Measurements from ENCODE around the gene UMPS.

UMPS gene

DNA sequence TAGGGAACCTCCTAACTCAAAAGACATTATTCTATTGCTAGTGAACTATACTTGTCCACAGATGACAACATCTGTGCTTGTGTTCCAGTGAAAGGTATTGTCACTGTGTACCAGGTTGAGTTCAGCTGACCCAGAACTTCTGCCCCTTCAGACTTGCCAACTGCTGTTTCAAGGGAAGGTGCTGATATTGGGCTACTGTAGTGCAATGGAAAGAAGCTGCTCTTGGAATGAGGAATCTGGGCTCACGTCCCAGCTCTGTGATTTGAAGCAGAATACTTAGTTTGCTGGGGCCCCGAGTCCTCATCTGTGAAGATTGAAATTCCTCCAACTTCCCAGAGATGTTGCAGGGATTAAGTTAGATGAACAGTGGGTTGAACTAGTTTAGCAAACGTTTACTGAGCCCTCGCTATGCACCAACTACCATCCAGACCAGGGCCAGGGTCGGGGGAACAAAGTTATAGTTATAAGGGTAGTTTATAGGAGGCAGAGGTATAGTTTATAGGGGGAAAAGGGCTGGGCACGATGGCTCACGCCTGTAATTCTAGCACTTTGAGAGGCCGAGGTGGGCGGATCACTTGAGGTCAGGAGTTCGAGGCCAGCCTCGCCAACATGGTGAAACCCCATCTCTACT is 15.9 kb upstream of the UMPS start:
- CTCF ChIA-PET = interaction anchor here (0.6 kb wide), 1 partner anchor 13 kb away, joined by 11 read pairs; no protein-coding TSS in a partner anchor
- POLR2A ChIA-PET = no interaction called here
- no peak for DNase-seq (ENCODE audit: extremely low spot score)
- TF ChIP-seq ARNT (IDR thresholded peaks at IDR 0.05) (no peak), SP1 (IDR thresholded peaks at IDR 0.05) (no peak), FOXM1 (IDR thresholded peaks at IDR 0.05; ENCODE audit: borderline replicate concordance) (no peak), ELF4 (IDR thresholded peaks at IDR 0.05) (no peak), TARDBP (IDR thresholded peaks at IDR 0.05) (no peak), FOXK2 (IDR thresholded peaks at IDR 0.05) (no peak), BHLHE40 (IDR thresholded peaks at IDR 0.05; ENCODE audit: borderline replicate concordance) (no peak), LEF1 (IDR thresholded peaks at IDR 0.05; ENCODE audit: borderline replicate concordance) (no peak), SUZ12 (IDR thresholded peaks at IDR 0.05) (no peak), HDGF (IDR thresholded peaks at IDR 0.05; ENCODE audit: borderline replicate concordance) (no peak), ZNF384 (IDR thresholded peaks at IDR 0.05) (no peak), FOXA1 (IDR thresholded peaks at IDR 0.05) (no peak), NFRKB (IDR thresholded peaks at IDR 0.05) (no peak), L3MBTL2 (conservative IDR thresholded peaks at IDR 0.05) (no peak), CTBP1 (IDR thresholded peaks at IDR 0.05; ENCODE audit: borderline replicate concordance) (no peak)
- TF ChIP-seq, protein P1, sequence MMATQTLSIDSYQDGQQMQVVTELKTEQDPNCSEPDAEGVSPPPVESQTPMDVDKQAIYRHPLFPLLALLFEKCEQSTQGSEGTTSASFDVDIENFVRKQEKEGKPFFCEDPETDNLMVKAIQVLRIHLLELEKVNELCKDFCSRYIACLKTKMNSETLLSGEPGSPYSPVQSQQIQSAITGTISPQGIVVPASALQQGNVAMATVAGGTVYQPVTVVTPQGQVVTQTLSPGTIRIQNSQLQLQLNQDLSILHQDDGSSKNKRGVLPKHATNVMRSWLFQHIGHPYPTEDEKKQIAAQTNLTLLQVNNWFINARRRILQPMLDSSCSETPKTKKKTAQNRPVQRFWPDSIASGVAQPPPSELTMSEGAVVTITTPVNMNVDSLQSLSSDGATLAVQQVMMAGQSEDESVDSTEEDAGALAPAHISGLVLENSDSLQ (IDR thresholded peaks at IDR 0.05) = no peak

DNA sequence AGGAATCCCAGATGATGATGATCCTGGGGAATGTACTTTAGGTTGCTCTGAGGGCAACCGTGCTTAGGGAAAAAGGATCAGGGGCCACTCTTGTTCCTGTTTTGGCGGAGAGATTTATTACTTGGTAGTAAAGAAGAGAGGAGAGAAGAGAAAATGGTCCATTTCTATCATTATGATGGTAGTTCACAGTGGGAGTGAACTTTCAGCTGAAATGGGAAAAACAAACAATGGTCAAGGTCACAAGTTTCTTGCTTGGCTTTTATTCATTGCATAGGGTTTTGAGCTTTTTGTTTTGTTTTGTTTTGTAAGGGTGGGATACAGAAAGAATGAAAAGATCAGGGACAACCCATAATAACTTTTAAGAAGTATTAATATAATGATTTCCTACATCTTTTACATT is 7.7 kb upstream of the UMPS start:
- DNase-seq (ENCODE audit: extremely low spot score) = no peak
- CTCF ChIA-PET = no interaction called here
- POLR2A ChIA-PET = no interaction called here
- TF ChIP-seq FOXK2 (IDR thresholded peaks at IDR 0.05) = no peak
- TF ChIP-seq SP1 (IDR thresholded peaks at IDR 0.05) = no peak
- TF ChIP-seq BHLHE40 (IDR thresholded peaks at IDR 0.05; ENCODE audit: borderline replicate concordance) = no peak
- TF ChIP-seq LEF1 (IDR thresholded peaks at IDR 0.05; ENCODE audit: borderline replicate concordance) = no peak
- TF ChIP-seq ARNT (IDR thresholded peaks at IDR 0.05) = no peak
- no peak for TF ChIP-seq FOXM1 (IDR thresholded peaks at IDR 0.05; ENCODE audit: borderline replicate concordance)
- no peak for TF ChIP-seq L3MBTL2 (conservative IDR thresholded peaks at IDR 0.05)
- no peak for TF ChIP-seq NFRKB (IDR thresholded peaks at IDR 0.05)
- TF ChIP-seq FOXA1 (IDR thresholded peaks at IDR 0.05) = no peak
- no peak for TF ChIP-seq TARDBP (IDR thresholded peaks at IDR 0.05)
- TF ChIP-seq, protein P1 (IDR thresholded peaks at IDR 0.05) = no peak
- TF ChIP-seq ZNF384 (IDR thresholded peaks at IDR 0.05) = no peak
- no peak for TF ChIP-seq CTBP1 (IDR thresholded peaks at IDR 0.05; ENCODE audit: borderline replicate concordance)
- TF ChIP-seq ELF4 (IDR thresholded peaks at IDR 0.05) = no peak
- no peak for TF ChIP-seq SUZ12 (IDR thresholded peaks at IDR 0.05)
- no peak for TF ChIP-seq HDGF (IDR thresholded peaks at IDR 0.05; ENCODE audit: borderline replicate concordance)

DNA sequence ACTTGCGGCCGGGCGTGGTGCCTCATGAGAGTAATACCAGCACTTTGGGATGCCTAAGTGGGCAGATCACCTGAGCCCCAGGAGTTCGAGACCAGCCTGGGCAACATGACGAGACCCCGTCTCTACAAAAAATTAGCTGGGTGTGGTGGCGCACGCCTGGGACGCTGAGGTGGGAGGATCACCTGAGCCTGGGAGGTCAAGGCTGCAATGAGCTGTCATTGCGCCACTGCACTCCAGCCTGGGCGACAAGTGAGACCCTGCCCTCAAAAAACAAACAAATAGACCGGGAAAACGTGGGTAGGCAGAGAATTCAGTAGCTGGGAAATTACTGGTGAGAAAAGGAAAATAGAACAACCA is 667 bp downstream of the UMPS start:
- POLR2A ChIA-PET = interaction anchor here (1.1 to 2.3 kb wide), 3 partner anchors 8 to 29 kb away, joined by 3 to 10 read pairs (median 3); no protein-coding TSS in a partner anchor
- DNase-seq (ENCODE audit: extremely low spot score) = no peak
- CTCF ChIA-PET = no interaction called here
- no peak for TF ChIP-seq CTBP1 (IDR thresholded peaks at IDR 0.05; ENCODE audit: borderline replicate concordance)
- TF ChIP-seq, protein P1 (IDR thresholded peaks at IDR 0.05) = no peak
- TF ChIP-seq TARDBP (IDR thresholded peaks at IDR 0.05) = no peak
- TF ChIP-seq ELF4 (IDR thresholded peaks at IDR 0.05) = no peak
- TF ChIP-seq ARNT (IDR thresholded peaks at IDR 0.05) = no peak
- no peak for TF ChIP-seq FOXA1 (IDR thresholded peaks at IDR 0.05)
- no peak for TF ChIP-seq BHLHE40 (IDR thresholded peaks at IDR 0.05; ENCODE audit: borderline replicate concordance)
- no peak for TF ChIP-seq HDGF (IDR thresholded peaks at IDR 0.05; ENCODE audit: borderline replicate concordance)
- no peak for TF ChIP-seq SUZ12 (IDR thresholded peaks at IDR 0.05)
- TF ChIP-seq L3MBTL2 (conservative IDR thresholded peaks at IDR 0.05) = no peak
- no peak for TF ChIP-seq LEF1 (IDR thresholded peaks at IDR 0.05; ENCODE audit: borderline replicate concordance)
- no peak for TF ChIP-seq FOXM1 (IDR thresholded peaks at IDR 0.05; ENCODE audit: borderline replicate concordance)
- TF ChIP-seq FOXK2 (IDR thresholded peaks at IDR 0.05) = no peak
- no peak for TF ChIP-seq NFRKB (IDR thresholded peaks at IDR 0.05)
- no peak for TF ChIP-seq ZNF384 (IDR thresholded peaks at IDR 0.05)
- TF ChIP-seq SP1 (IDR thresholded peaks at IDR 0.05) = no peak

DNA sequence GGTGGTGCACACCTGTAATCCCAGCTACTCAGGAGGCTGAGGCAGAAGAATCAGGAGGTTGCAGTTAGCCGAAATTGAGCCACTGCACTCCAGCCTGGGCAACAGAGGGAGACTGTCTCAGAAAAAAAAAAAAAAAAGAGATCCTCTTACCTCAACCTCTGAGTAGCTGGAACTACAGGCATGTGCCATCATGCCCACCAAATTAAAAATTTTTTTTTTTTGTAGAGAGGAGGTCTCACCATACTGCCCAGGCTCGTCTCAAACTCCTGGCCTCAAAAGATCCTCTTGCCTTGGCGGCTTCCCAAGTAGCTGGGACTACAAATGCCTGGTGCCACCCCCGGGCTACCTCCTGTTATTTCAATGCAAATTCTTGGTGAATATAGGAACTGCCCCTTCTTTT is 1.5 kb downstream of the UMPS start:
- DNase-seq (ENCODE audit: extremely low spot score) = no peak
- POLR2A ChIA-PET = interaction anchor here (2.3 kb wide), 1 partner anchor 8 kb away, joined by 10 read pairs; no protein-coding TSS in a partner anchor
- CTCF ChIA-PET = no interaction called here
- TF ChIP-seq CTBP1 (IDR thresholded peaks at IDR 0.05; ENCODE audit: borderline replicate concordance) = no peak

DNA sequence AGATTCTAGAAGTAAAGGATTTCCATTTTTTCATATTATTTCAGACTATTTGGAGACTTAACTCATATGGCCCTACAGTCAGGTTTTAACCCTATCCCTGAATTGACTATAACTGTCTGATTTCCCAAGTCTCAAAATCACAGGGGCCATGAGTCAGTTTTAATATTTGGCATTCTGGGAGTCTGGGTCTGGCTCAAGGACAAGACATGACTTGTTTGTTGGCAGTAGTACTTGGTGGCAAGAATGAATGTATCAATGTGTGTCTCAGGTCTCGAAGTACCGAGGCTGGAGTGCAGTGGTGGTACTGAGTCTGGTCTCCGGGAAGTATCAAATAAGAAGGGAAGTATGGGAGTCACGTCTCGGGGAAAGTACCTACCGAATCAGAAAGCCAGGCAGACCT is 10.8 kb downstream of the UMPS start:
- TF ChIP-seq FOXM1 (IDR thresholded peaks at IDR 0.05; ENCODE audit: borderline replicate concordance) (no peak), ELF4 (IDR thresholded peaks at IDR 0.05) (no peak), ARNT (IDR thresholded peaks at IDR 0.05) (no peak), SP1 (IDR thresholded peaks at IDR 0.05) (no peak), FOXA1 (IDR thresholded peaks at IDR 0.05) (no peak), FOXK2 (IDR thresholded peaks at IDR 0.05) (no peak), LEF1 (IDR thresholded peaks at IDR 0.05; ENCODE audit: borderline replicate concordance) (no peak), SUZ12 (IDR thresholded peaks at IDR 0.05) (no peak), HDGF (IDR thresholded peaks at IDR 0.05; ENCODE audit: borderline replicate concordance) (no peak), L3MBTL2 (conservative IDR thresholded peaks at IDR 0.05) (no peak)
- POLR2A ChIA-PET = no interaction called here
- DNase-seq (ENCODE audit: extremely low spot score) = no peak
- CTCF ChIA-PET = no interaction called here

DNA sequence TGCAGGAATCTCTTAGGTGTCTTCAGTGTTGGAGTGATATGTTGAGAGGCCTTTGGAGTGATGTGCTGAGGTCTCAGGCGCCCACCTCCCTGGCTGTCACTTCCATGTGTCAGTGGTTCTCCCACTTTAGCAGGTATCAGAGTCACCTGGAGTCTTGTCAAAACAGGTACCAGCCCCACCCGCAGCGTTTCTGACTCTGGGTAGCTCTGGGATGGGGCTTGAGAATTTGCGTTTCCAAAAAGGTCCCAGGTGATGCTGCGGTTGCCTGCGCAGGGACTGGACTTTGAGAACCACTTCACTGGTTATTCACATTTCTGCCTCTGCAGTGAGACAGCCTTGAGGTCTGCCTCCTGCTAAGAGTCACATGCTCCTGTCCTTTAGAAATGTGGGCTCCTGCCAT is 15.5 kb downstream of the UMPS start:
- CTCF ChIA-PET = interaction anchor here (1.2 kb wide), 1 partner anchor 15 kb away, joined by 5 read pairs; no protein-coding TSS in a partner anchor
- POLR2A ChIA-PET = no interaction called here
- TF ChIP-seq, protein P1 (IDR thresholded peaks at IDR 0.05) = no peak
- TF ChIP-seq FOXK2 (IDR thresholded peaks at IDR 0.05) (no peak), NFRKB (IDR thresholded peaks at IDR 0.05) (no peak), ZNF384 (IDR thresholded peaks at IDR 0.05) (no peak), HDGF (IDR thresholded peaks at IDR 0.05; ENCODE audit: borderline replicate concordance) (no peak), CTBP1 (IDR thresholded peaks at IDR 0.05; ENCODE audit: borderline replicate concordance) (no peak), FOXM1 (IDR thresholded peaks at IDR 0.05; ENCODE audit: borderline replicate concordance) (no peak), TARDBP (IDR thresholded peaks at IDR 0.05) (no peak), L3MBTL2 (conservative IDR thresholded peaks at IDR 0.05) (no peak), BHLHE40 (IDR thresholded peaks at IDR 0.05; ENCODE audit: borderline replicate concordance) (no peak), FOXA1 (IDR thresholded peaks at IDR 0.05) (no peak), ELF4 (IDR thresholded peaks at IDR 0.05) (no peak)
- DNase-seq (ENCODE audit: extremely low spot score) = no peak

All from HEK293T (cell line).